Gastrocnemius medialis (tissue), 4 donors: Measurements from ENCODE around the gene SPC24. TPM values are rescaled to one million over a fixed set of nuclear protein-coding genes. Genes with fewer than 3 reads are reported as not detected.

Experiments used
- ATAC-seq, 2 donors: fragments of 150-250 bp; one replicate each; pipeline ENCODE4 v1.9.1; 2016
- DNase-seq, 2 donors: peaks; one replicate each; pipeline ENCODE4 v3.0.0-alpha.2; 2019
- H3K27ac ChIP-seq, 4 donors: fragments of 200-600 bp; sonication (generic); 1 replicate in 1 of 4; 2 replicates in 3 of 4; pipeline ENCODE4 v1.5.1; 2016 to 2018; ENCODE audit warnings: mild to moderate bottlenecking in 2 of 4, moderate library complexity in 1 of 4
- H3K27me3 ChIP-seq, 3 donors: fragments of 200-600 bp; sonication (generic) in 2 of 3; 1 replicate in 1 of 3; 2 replicates in 2 of 3; pipeline versions ENCODE4 v1.5.1 to v1.6.0; 2016 to 2019; ENCODE audit warnings: mild to moderate bottlenecking in 1 of 3, moderate library complexity in 1 of 3
- H3K36me3 ChIP-seq, 2 donors: fragments of 200-600 bp; sonication (generic) in 1 of 2; one replicate each; pipeline ENCODE4 v1.5.1; 2017 to 2018
- H3K4me1 ChIP-seq, 2 donors: fragments of 200-600 bp; sonication (generic) in 1 of 2; one replicate each; pipeline ENCODE4 v1.5.1; 2016 to 2017; ENCODE audit warnings: mild to moderate bottlenecking in 2 of 2
- H3K4me3 ChIP-seq, 4 donors: fragments of 200-600 bp; sonication (generic) in 3 of 4; 1 replicate in 1 of 4; 2 replicates in 3 of 4; pipeline ENCODE4 v1.5.1; 2016 to 2019; ENCODE audit warnings: mild to moderate bottlenecking in 2 of 4
- H3K9me3 ChIP-seq, 3 donors: fragments of 200-600 bp; sonication (generic) in 2 of 3; 1 replicate in 1 of 3; 2 replicates in 2 of 3; pipeline ENCODE4 v1.5.1; 2016 to 2019
- POLR2A ChIP-seq, 2 donors: fragments of 450-650 bp; IDR thresholded peaks; one replicate each; pipeline ENCODE4 v1.6.1; 2017; ENCODE audit warnings: antibody characterized with exemption in 2 of 2, mild to moderate bottlenecking in 2 of 2, moderate library complexity in 2 of 2
- in situ Hi-C, 4 donors: fragments of 200-750 bp; cut with MboI; loops; one replicate each; pipeline versions ENCODE4 v1.15.0 to v1.8.0; 2017; ENCODE audit warnings: low sequenced_read_pairs in 4 of 4
- intact Hi-C: fragments of 100-400 bp; cut with DNase I; formaldehyde crosslinking; loops from one replicate; pipeline ENCODE4 v1.15.1; 2023; ENCODE audit warnings: low total_unique reads
- total RNA-seq, 4 donors: library from RNA; depleted of rRNA; stranded (reverse); fragments of >200 nt; gene quantifications; one replicate each; pipeline versions ENCODE4 v1.1.0 to v1.2.3, GENCODE V29; 2016
- TF ChIP-seq, protein P1 (sequence below), 5 experiments: fragments of 450-650 bp in 3 of 5; fragments of 200-600 bp in 2 of 5; sonication (generic) in 2 of 5; IDR thresholded peaks in 4 of 5; conservative IDR thresholded peaks in 1 of 5; 1 replicate in 4 of 5; 2 replicates in 1 of 5; pipeline ENCODE4 v1.5.1; 2016 to 2019; ENCODE audit warnings: antibody characterized with exemption in 5 of 5, mild to moderate bottlenecking in 3 of 5, moderate library complexity in 3 of 5

Gene SPC24
- total RNA-seq, 4 donors from 2014 or later: 0.55 to 1.6 TPM; not detected in 2

DNA sequence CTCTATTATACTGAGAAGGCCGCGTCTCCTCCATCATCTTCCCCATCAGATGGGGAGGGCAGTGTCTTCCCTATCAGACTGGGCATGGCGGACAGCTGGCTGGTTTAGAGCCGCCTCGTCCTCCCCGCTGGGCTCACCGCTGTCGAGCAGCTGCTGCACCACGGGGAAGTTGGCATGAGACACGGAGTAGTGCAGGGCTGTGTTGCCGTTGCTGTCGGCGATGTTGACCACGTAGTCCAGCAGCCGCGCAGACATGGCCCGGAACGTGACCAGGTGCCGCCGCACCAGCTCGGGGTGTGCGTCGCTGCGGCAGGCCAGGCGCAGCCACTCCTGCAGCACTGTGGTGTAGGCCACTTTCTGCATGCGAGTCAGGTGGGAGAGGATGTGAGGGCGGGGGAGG lies 18.8 kb upstream of the SPC24 start:
- no peak overlapping the region for H3K27ac ChIP-seq
- in situ Hi-C loops: no loop called here
- H3K4me1 ChIP-seq: peaks cover under 1 to 5% of the 10 kb centered on the region in 2 donors

DNA sequence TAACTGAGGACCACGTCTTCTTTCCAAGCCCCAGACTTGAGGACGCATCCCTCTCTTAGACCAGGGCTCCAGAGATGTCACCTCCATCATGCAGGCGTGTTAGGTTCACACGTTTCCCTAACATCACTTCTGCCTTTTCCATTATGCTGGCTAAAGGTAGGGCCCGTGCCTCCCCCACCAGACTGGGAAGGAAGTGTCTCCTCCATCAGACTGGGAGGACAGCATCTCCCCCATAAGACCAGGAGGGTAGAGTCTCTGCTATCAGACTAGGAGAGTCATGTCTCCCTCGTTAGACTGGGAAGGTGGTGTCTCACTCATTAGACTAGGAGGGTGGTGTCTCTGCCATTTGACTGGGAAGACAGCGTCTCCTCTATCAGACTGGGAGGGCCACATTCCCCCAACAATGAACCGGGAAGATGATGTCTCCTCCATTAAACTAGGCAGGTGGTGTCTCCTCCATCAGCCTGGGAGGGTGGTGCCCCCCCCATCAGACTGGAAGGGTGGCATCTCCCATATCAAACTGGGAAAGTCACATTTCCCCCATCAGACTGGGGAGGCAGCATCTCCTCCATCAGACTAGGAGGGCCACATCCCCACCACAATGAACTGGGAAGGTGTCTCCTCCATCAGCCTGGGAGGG lies 18.1 kb upstream of the SPC24 start:
- Histone ChIP-seq H3K4me1 (no peaks in the 10 kb centered on the region), H3K36me3 (peaks cover 0 to 62% of the 10 kb centered on the region in 2 donors), H3K9me3 (no peaks in the 10 kb centered on the region), H3K4me3 (no peak overlapping the region), H3K27ac (no peak overlapping the region), H3K27me3 (no peaks in the 10 kb centered on the region)
- DNase-seq (no peak), ATAC-seq (no peak)
- intact Hi-C loops: no loop called here
- in situ Hi-C loops: no loop called here
- TF ChIP-seq, protein P1, sequence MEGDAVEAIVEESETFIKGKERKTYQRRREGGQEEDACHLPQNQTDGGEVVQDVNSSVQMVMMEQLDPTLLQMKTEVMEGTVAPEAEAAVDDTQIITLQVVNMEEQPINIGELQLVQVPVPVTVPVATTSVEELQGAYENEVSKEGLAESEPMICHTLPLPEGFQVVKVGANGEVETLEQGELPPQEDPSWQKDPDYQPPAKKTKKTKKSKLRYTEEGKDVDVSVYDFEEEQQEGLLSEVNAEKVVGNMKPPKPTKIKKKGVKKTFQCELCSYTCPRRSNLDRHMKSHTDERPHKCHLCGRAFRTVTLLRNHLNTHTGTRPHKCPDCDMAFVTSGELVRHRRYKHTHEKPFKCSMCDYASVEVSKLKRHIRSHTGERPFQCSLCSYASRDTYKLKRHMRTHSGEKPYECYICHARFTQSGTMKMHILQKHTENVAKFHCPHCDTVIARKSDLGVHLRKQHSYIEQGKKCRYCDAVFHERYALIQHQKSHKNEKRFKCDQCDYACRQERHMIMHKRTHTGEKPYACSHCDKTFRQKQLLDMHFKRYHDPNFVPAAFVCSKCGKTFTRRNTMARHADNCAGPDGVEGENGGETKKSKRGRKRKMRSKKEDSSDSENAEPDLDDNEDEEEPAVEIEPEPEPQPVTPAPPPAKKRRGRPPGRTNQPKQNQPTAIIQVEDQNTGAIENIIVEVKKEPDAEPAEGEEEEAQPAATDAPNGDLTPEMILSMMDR (IDR thresholded peaks at IDR 0.05 in 4 of 5, conservative IDR thresholded peaks at IDR 0.05 in 1 of 5): no peak
- TF ChIP-seq POLR2A (IDR thresholded peaks at IDR 0.05): no peak

More for the DNA sequence above, 18.8 kb upstream of the SPC24 start:
- ATAC-seq (no peak), DNase-seq (no peak)
- peaks cover 0 to 57% of the 10 kb centered on the region in 2 donors for H3K36me3 ChIP-seq
- intact Hi-C loops: no loop called here
- TF ChIP-seq, protein P1 (IDR thresholded peaks at IDR 0.05 in 4 of 5, conservative IDR thresholded peaks at IDR 0.05 in 1 of 5): no peak
- no peak for TF ChIP-seq POLR2A (IDR thresholded peaks at IDR 0.05)
- H3K4me3 ChIP-seq: no peak overlapping the region
- no peaks in the 10 kb centered on the region for H3K27me3 ChIP-seq
- H3K9me3 ChIP-seq: no peaks in the 10 kb centered on the region

DNA sequence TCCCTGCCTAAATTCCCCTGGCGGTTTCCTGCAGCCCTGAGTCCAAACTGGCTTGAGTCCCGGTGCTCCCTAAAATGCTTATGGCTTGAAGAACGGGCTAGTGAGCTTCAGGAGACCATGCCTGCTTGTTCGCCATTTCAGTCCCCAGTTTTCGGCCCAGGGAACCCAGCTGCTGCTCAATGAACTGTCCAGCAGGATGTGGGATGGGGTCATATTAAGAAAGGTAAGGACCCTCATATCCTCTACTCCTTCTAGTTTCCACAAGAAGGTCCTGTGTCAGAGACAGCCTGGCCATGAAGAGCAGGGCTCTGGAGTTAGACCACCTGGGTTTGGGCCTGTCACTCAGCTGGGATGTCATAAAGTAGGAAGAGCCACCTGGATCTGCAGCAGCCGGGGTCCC lies 17.0 kb upstream of the SPC24 start:
- TF ChIP-seq, protein P1 (IDR thresholded peaks at IDR 0.05 in 4 of 5, conservative IDR thresholded peaks at IDR 0.05 in 1 of 5): no peak
- no peak for TF ChIP-seq POLR2A (IDR thresholded peaks at IDR 0.05)
- ATAC-seq (no peak), DNase-seq (no peak)
- Histone ChIP-seq H3K4me3 (no peak overlapping the region), H3K27me3 (no peaks in the 10 kb centered on the region), H3K36me3 (peaks cover 0 to 67% of the 10 kb centered on the region in 2 donors), H3K27ac (no peak overlapping the region), H3K4me1 (no peaks in the 10 kb centered on the region), H3K9me3 (no peaks in the 10 kb centered on the region)
- intact Hi-C loops: no loop called here
- in situ Hi-C loops: no loop called here

DNA sequence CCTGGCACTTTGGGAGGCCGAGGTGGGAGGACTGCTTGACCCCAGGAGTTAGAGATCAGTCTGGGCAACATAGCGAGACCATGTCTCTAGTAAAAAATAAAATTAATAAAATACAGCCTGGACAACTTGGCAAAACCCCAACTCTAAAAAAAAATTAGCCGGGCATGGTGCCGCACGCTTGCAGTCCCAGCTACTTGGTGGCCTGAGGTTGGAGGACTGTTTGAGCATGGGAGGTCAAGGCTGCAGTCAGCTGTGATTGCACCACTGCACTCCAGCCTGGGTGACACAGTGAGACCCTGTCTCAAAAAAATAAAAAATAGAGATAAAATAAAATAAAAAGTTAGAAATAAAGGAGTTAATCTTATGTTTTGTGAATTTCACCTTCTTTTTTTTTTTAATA lies 15.6 kb upstream of the SPC24 start:
- Histone ChIP-seq H3K36me3 (peaks cover 0 to 64% of the 10 kb centered on the region in 2 donors), H3K27me3 (no peaks in the 10 kb centered on the region), H3K9me3 (no peaks in the 10 kb centered on the region), H3K4me3 (no peak overlapping the region), H3K4me1 (no peaks in the 10 kb centered on the region), H3K27ac (peak overlapping the region in 1 of 4 donors; percentile 55)
- in situ Hi-C loops (no loop called here), intact Hi-C loops (no loop called here)
- TF ChIP-seq, protein P1 (IDR thresholded peaks at IDR 0.05 in 4 of 5, conservative IDR thresholded peaks at IDR 0.05 in 1 of 5): no peak
- TF ChIP-seq POLR2A (IDR thresholded peaks at IDR 0.05): no peak
- ATAC-seq (no peak), DNase-seq (no peak)
